NB4 (cell line): ENCODE data around the gene BHLHE41.

Source experiments
- MYC ChIP-seq: IDR thresholded peaks from 2 replicates; pipeline ENCODE4 v1.6.1; 2011; ENCODE audit warnings: low read depth, low read length
- POLR2A ChIP-seq: IDR thresholded peaks from 2 replicates; pipeline ENCODE4 v1.6.1; 2011; ENCODE audit warnings: mild to moderate bottlenecking; ENCODE audit not compliant: insufficient read length; ENCODE audit errors: extremely low read depth
- TF ChIP-seq, protein P1 (sequence below): IDR thresholded peaks from one replicate; pipeline ENCODE4 v1.5.1; 2012; ENCODE audit warnings: low read depth, low read length

- TF ChIP-seq POLR2A (no peak), MYC (no peak)
- TF ChIP-seq, protein P1, sequence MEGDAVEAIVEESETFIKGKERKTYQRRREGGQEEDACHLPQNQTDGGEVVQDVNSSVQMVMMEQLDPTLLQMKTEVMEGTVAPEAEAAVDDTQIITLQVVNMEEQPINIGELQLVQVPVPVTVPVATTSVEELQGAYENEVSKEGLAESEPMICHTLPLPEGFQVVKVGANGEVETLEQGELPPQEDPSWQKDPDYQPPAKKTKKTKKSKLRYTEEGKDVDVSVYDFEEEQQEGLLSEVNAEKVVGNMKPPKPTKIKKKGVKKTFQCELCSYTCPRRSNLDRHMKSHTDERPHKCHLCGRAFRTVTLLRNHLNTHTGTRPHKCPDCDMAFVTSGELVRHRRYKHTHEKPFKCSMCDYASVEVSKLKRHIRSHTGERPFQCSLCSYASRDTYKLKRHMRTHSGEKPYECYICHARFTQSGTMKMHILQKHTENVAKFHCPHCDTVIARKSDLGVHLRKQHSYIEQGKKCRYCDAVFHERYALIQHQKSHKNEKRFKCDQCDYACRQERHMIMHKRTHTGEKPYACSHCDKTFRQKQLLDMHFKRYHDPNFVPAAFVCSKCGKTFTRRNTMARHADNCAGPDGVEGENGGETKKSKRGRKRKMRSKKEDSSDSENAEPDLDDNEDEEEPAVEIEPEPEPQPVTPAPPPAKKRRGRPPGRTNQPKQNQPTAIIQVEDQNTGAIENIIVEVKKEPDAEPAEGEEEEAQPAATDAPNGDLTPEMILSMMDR = no peak
Observed at GRCh38 chr12:26095186-26095585, 29.7 kb downstream of the BHLHE41 start.
